Nephron progenitor cell (in vitro differentiated cells): ENCODE results near the gene AVPR1B.

Experiments used
- DNase-seq: peaks from one replicate; pipeline ENCODE4 v3.0.0; 2021
- H3K27ac Mint-ChIP-seq: 2 replicates; pipeline ENCODE4 v1.8.0; 2021; ENCODE audit warnings: mild to moderate bottlenecking, moderate library complexity, mixed read lengths
- H3K27me3 Mint-ChIP-seq: 2 replicates; pipeline ENCODE4 v1.8.0; 2021; ENCODE audit warnings: mild to moderate bottlenecking, low read depth, mixed read lengths; ENCODE audit not compliant: poor library complexity
- H3K36me3 Mint-ChIP-seq: 2 replicates; pipeline ENCODE4 v1.8.0; 2021; ENCODE audit warnings: low read depth, mixed read lengths
- H3K4me1 Mint-ChIP-seq: 2 replicates; pipeline ENCODE4 v1.8.0; 2021; ENCODE audit warnings: mixed read lengths
- H3K4me3 Mint-ChIP-seq: 2 replicates; pipeline ENCODE4 v1.8.0; 2021; ENCODE audit warnings: mild to moderate bottlenecking, moderate library complexity, mixed read lengths
- H3K9me3 Mint-ChIP-seq: 2 replicates; pipeline ENCODE4 v1.8.0; 2021; ENCODE audit warnings: mild to moderate bottlenecking, moderate library complexity, mixed read lengths
- CTCF ChIP-seq: fragments of 200-600 bp; sonication (generic); IDR thresholded peaks from 2 replicates; pipeline ENCODE4 v1.5.0; 2021; ENCODE audit warnings: antibody characterized with exemption

AVPR1B gene

DNA sequence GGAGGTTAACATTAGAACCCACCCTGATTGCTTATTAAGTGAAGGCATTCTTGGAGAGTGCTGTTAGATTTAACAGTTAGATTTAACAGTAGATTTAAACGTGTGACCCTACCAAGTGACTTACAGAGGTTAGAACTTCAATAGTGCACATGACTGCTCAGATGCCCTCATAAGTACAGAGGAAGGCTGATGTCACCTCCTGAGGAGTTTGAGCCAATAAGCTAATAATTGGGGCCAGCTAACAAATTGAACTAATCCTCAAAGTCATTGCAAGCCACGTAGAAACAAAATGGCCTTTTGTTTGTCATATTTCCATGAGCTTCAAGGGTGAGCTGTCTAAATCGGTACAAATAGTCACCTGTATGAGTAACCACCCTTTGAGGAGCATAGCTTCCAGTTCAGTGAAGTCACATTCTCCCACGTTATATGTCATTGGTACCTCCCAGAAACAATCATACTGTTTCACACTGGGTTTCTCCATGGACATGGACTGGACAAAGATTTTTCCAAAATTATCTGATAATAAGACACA is 11.7 kb downstream of the AVPR1B start:
- peaks cover 9% of the 10 kb centered on the region for H3K27me3 Mint-ChIP-seq
- H3K4me3 Mint-ChIP-seq = no peak overlapping the region
- H3K36me3 Mint-ChIP-seq = no peaks in the 10 kb centered on the region
- peaks cover 6% of the 10 kb centered on the region for H3K4me1 Mint-ChIP-seq
- H3K27ac Mint-ChIP-seq = no peak overlapping the region
- TF ChIP-seq CTCF = no peak
- no peaks in the 10 kb centered on the region for H3K9me3 Mint-ChIP-seq
- no peak for DNase-seq

GRCh38 chr1:206103979-206104378 is 13.2 kb downstream of the AVPR1B start:
- Mint-ChIP-seq H3K4me1 (peaks cover 10% of the 10 kb centered on the region), H3K9me3 (no peaks in the 10 kb centered on the region), H3K27ac (no peak overlapping the region), H3K4me3 (no peak overlapping the region), H3K36me3 (no peaks in the 10 kb centered on the region), H3K27me3 (peaks cover 3% of the 10 kb centered on the region)
- no peak for TF ChIP-seq CTCF
- no peak for DNase-seq

- peaks cover 3% of the 10 kb centered on the region for H3K27me3 Mint-ChIP-seq
- no peak for TF ChIP-seq CTCF
- no peaks in the 10 kb centered on the region for H3K9me3 Mint-ChIP-seq
- DNase-seq = no peak
- H3K36me3 Mint-ChIP-seq = no peaks in the 10 kb centered on the region
- no peak overlapping the region for H3K4me3 Mint-ChIP-seq
- no peak overlapping the region for H3K27ac Mint-ChIP-seq
- peaks cover 10% of the 10 kb centered on the region for H3K4me1 Mint-ChIP-seq
Measured at GRCh38 chr1:206102292-206102936, 14.8 kb downstream of the AVPR1B start.

GRCh38 chr1:206101351-206102045 is 15.7 kb downstream of the AVPR1B start:
- H3K27ac Mint-ChIP-seq = no peak overlapping the region

DNA sequence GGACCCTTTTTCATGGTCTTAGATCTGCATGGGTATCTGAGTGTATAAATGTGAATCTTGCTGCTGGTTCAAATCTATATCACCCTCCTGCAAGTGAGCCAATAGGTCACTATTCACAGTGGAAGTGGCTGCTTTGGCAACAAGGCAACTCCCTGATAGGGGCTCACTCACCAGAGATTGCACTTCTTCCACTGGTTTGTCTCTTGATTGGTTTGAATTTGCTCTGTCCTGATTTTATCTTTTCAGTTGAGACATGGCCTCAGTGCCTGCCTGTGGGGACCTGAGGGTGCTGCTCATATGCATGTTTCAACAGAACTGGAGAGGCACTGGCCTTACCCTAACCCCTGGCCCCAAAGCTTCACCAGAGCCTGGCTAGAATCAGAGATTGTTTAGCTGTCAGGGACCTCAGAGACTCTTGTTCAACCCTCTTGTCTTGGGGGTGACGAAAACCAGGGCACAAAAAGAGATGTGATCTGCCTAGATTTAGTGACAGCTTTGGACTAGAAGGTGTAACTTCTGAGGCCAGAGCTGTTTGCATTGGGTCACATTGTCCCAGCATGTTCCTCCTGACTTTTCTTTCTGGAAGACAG is 16.9 kb downstream of the AVPR1B start:
- H3K4me1 Mint-ChIP-seq = peaks cover 10% of the 10 kb centered on the region
- H3K27me3 Mint-ChIP-seq = peaks cover 8% of the 10 kb centered on the region
- DNase-seq = no peak
- H3K9me3 Mint-ChIP-seq = no peaks in the 10 kb centered on the region
- H3K4me3 Mint-ChIP-seq = no peak overlapping the region
- no peak for TF ChIP-seq CTCF
- H3K36me3 Mint-ChIP-seq = no peaks in the 10 kb centered on the region
- no peak overlapping the region for H3K27ac Mint-ChIP-seq

More at GRCh38 chr1:206101351-206102045, 15.7 kb downstream of the AVPR1B start:
- H3K36me3 Mint-ChIP-seq = no peaks in the 10 kb centered on the region
- H3K9me3 Mint-ChIP-seq = no peaks in the 10 kb centered on the region
- H3K4me1 Mint-ChIP-seq = peaks cover 10% of the 10 kb centered on the region
- TF ChIP-seq CTCF = no peak
- DNase-seq = no peak
- H3K4me3 Mint-ChIP-seq = no peak overlapping the region
- peaks cover 3% of the 10 kb centered on the region for H3K27me3 Mint-ChIP-seq
